B cell (primary cell): ENCODE measurements around the gene DQX1. TPM values are rescaled to one million over a fixed set of nuclear protein-coding genes. Genes with fewer than 3 reads are reported as not detected.

Experiments
- ATAC-seq: fragments of 200-7000 bp; cut with Tn5 transposase; one replicate; pipeline ENCODE4 v1.10.0; 2021; ENCODE audit warnings: low read depth, mild to moderate bottlenecking, moderate number of reproducible peaks, moderate library complexity
- CTCF ChIA-PET: fragments of 350-600 bp; sonication (Branson Sonifier 250); formaldehyde crosslinking; loops from one replicate; lab custom pipeline; 2021; ENCODE audit warnings: antibody characterized with exemption, inconsistent platforms; lab: Charles Lee
- POLR2A ChIA-PET: fragments of 350-600 bp; sonication (Branson Sonifier 250); formaldehyde crosslinking; loops from one replicate; lab custom pipeline; 2021; ENCODE audit warnings: antibody characterized with exemption; lab: Charles Lee
- DNase-seq: peaks from one replicate; pipeline ENCODE4 v3.0.0; 2013
- H2AFZ ChIP-seq: 2 replicates; pipeline ENCODE4 v1.6.1; 2012; ENCODE audit warnings: mild to moderate bottlenecking, low read depth, low read length; ENCODE audit not compliant: insufficient read depth, poor library complexity, severe bottlenecking
- H3K27ac ChIP-seq, 2 donors: 1 replicate in 1 of 2; 2 replicates in 1 of 2; pipeline ENCODE4 v1.5.1; 2012 to 2013; ENCODE audit warnings: low read length in 2 of 2, mild to moderate bottlenecking in 2 of 2, moderate library complexity in 1 of 2
- H3K27me3 ChIP-seq, 4 experiments: fragments of 200-600 bp in 1 of 4; sonication (generic) in 1 of 4; replicated peaks in 1 of 4; 1 replicate in 2 of 4; 2 replicates in 2 of 4; pipeline versions ENCODE4 v1.6.1 to v1.7.0; 2013 to 2016; ENCODE audit warnings: low read length in 3 of 4, mild to moderate bottlenecking in 2 of 4, mixed read lengths in 1 of 4, moderate library complexity in 1 of 4; ENCODE audit not compliant: insufficient read depth in 4 of 4, control insufficient read depth in 3 of 4; ENCODE audit errors: control extremely low read depth in 1 of 4
- H3K36me3 ChIP-seq, 2 experiments: replicated peaks in 1 of 2; 1 replicate in 1 of 2; 2 replicates in 1 of 2; pipeline versions ENCODE4 v1.6.1 to v1.7.1; 2013; ENCODE audit warnings: low read length in 1 of 2; ENCODE audit not compliant: insufficient read depth in 2 of 2, control insufficient read depth in 1 of 2; ENCODE audit errors: control extremely low read depth in 1 of 2, extremely low read depth in 1 of 2
- H3K4me1 ChIP-seq, 2 donors: fragments of 200-600 bp in 1 of 2; sonication (generic) in 1 of 2; 1 replicate in 1 of 2; 2 replicates in 1 of 2; pipeline versions ENCODE4 v1.5.1 to v1.6.1; 2013 to 2017; ENCODE audit warnings: low read length in 2 of 2; ENCODE audit not compliant: control insufficient read depth in 2 of 2, insufficient read depth in 2 of 2
- H3K4me2 ChIP-seq: replicated peaks from 2 replicates; pipeline ENCODE3; 2012; ENCODE audit warnings: mild to moderate bottlenecking, low read depth, low read length; ENCODE audit not compliant: poor library complexity, severe bottlenecking
- H3K4me3 ChIP-seq, 5 experiments: fragments of 200-600 bp in 1 of 5; sonication (generic) in 1 of 5; 1 replicate in 3 of 5; 2 replicates in 2 of 5; pipeline versions ENCODE4 v1.5.1 to v1.7.0; 2011 to 2016; ENCODE audit warnings: low read length in 4 of 5, mild to moderate bottlenecking in 4 of 5, low read depth in 2 of 5, control low read depth in 1 of 5, moderate library complexity in 1 of 5; ENCODE audit not compliant: insufficient read depth in 1 of 5; ENCODE audit errors: control extremely low read depth in 1 of 5, extremely low read depth in 1 of 5
- H3K79me2 ChIP-seq: fragments of 200-600 bp; sonication (generic); one replicate; pipeline ENCODE4 v1.6.0; 2016; ENCODE audit warnings: low read length; ENCODE audit not compliant: control insufficient read depth, insufficient read depth
- H3K9ac ChIP-seq: fragments of 200-600 bp; sonication (generic); 2 replicates; pipeline ENCODE4 v1.6.1; 2017; ENCODE audit warnings: mild to moderate bottlenecking, low read length, moderate library complexity
- H3K9me3 ChIP-seq, 3 donors: one replicate each; pipeline versions ENCODE4 v1.6.1 to v1.7.1; 2013; ENCODE audit warnings: low read length in 2 of 3; ENCODE audit not compliant: control insufficient read depth in 2 of 3, insufficient read depth in 1 of 3; ENCODE audit errors: control extremely low read depth in 1 of 3
- H4K20me1 ChIP-seq: 2 replicates; pipeline ENCODE4 v1.6.0; 2012; ENCODE audit warnings: mild to moderate bottlenecking, low read length; ENCODE audit not compliant: insufficient read depth, control insufficient read depth, poor library complexity, severe bottlenecking
- H3K27ac Mint-ChIP-seq: one replicate; pipeline ENCODE4 v1.8.0; 2021; ENCODE audit warnings: mixed read lengths
- H3K27me3 Mint-ChIP-seq: one replicate; pipeline ENCODE4 v1.8.0; 2021; ENCODE audit warnings: mixed read lengths
- H3K4me1 Mint-ChIP-seq: one replicate; pipeline ENCODE4 v1.8.0; 2021; ENCODE audit warnings: mixed read lengths
- H3K4me3 Mint-ChIP-seq: one replicate; pipeline ENCODE4 v1.8.0; 2021; ENCODE audit warnings: mixed read lengths
- H3K9me3 Mint-ChIP-seq: one replicate; pipeline ENCODE4 v1.8.0; 2022; ENCODE audit warnings: mixed read lengths; ENCODE audit not compliant: insufficient read depth
- EZH2 ChIP-seq: IDR thresholded peaks from 2 replicates; pipeline ENCODE4 v1.6.1; 2012; ENCODE audit warnings: borderline replicate concordance, low read depth, mild to moderate bottlenecking, moderate library complexity, low read length; ENCODE audit not compliant: insufficient read depth, poor library complexity, severe bottlenecking
- WGBS: methylation state at CpG from one replicate; pipeline ENCODE4 v1.1.5; 2013; ENCODE audit warnings: missing lambda C conversion rate; ENCODE audit not compliant: insufficient coverage; 5-methylcytosine and 5-hydroxymethylcytosine counted together
- intact Hi-C: fragments of 100-400 bp; cut with micrococcal nuclease; formaldehyde crosslinking; loops from one replicate; pipeline ENCODE4 v1.10.0; 2022
- polyA plus RNA-seq: library from polyadenylated mRNA; depleted of rRNA; stranded (reverse); fragments of >200 nt; gene quantifications from 2 replicates; pipeline ENCODE4 v1.2.3, GENCODE V29; 2012
- total RNA-seq, 2 donors: library from RNA; stranded (reverse); fragments of 120-200 nt in 1 of 2; gene quantifications; 1 replicate in 1 of 2; 2 replicates in 1 of 2; pipeline versions ENCODE4 v1.2.3 to v1.2.4, GENCODE V29; 2013 to 2022
- TF ChIP-seq, protein P1 (sequence below): fragments of 200-600 bp; IDR thresholded peaks from one replicate; pipeline ENCODE4 v1.8.0; 2022; ENCODE audit warnings: antibody characterized with exemption, mild to moderate bottlenecking

DQX1 gene
- total and polyA plus RNA-seq, 2 donors (not counting 1 experiment from before 2014, with no cell fraction given) = 0.46 to 0.57 TPM

DNA sequence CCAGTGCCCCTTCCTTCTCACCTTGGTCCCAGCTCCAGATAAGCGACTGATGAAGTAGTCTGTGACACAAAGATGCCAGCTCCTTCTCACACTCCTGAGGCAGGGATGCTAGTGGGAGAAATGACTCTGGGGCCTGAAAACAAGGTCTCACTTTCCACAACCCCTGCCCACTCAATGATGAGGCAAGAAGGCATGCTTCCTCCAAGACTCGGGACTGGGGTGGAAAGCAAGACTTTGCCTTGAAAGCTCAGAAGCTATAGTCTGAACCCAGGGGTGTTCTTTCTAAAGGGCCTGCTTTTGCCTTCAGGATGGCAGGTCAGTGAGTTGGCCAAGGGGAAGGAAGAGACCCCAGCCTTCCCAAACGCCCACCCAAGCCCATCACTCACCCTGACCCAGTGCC is 44.6 kb downstream of the DQX1 start:
- no peak for DNase-seq
- ChIA-PET CTCF (interaction anchor here (0.9 to 7.1 kb wide), 10 partner anchors 9 to 106 kb away, joined by 3 to 149 read pairs (median 10); partner anchors contain the start of genes AUP1, HTRA2, INO80B and MRPL53), POLR2A (interaction anchor here (0.8 to 3.8 kb wide), 5 partner anchors 9 to 48 kb away, joined by 3 to 56 read pairs (median 19); partner anchors contain the start of genes AUP1, HTRA2, INO80B and MOGS)
- no peak overlapping the region for H3K27ac Mint-ChIP-seq
- Histone ChIP-seq H4K20me1 (peaks cover 33% of the 10 kb centered on the region), H3K27ac (peak overlapping the region in 1 of 2 donors; percentile 84), H3K9me3 (no peaks in the 10 kb centered on the region), H3K36me3 (peaks cover 0 to 25% of the 10 kb centered on the region in 2 experiments), H3K79me2 (peaks cover 67% of the 10 kb centered on the region), H3K27me3 (no peaks in the 10 kb centered on the region), H3K9ac (peak overlapping the region; percentile 91), H3K4me2 (peak overlapping the region; percentile 90), H2AFZ (no peak overlapping the region), H3K4me1 (peaks cover 21 to 29% of the 10 kb centered on the region in 2 donors), H3K4me3 (peak overlapping the region in 3 of 5 experiments; percentile 87 to 96 (median 88))
- intact Hi-C loops = no loop called here
- no peaks in the 10 kb centered on the region for H3K27me3 Mint-ChIP-seq
- peak overlapping the region; percentile 100 for H3K4me3 Mint-ChIP-seq
- no CpG with 5 or more reads among the region's 3 CpGs for WGBS
- ATAC-seq = no peak
- peaks cover 34% of the 10 kb centered on the region for H3K4me1 Mint-ChIP-seq
- H3K9me3 Mint-ChIP-seq = no peaks in the 10 kb centered on the region
- TF ChIP-seq, protein P1, sequence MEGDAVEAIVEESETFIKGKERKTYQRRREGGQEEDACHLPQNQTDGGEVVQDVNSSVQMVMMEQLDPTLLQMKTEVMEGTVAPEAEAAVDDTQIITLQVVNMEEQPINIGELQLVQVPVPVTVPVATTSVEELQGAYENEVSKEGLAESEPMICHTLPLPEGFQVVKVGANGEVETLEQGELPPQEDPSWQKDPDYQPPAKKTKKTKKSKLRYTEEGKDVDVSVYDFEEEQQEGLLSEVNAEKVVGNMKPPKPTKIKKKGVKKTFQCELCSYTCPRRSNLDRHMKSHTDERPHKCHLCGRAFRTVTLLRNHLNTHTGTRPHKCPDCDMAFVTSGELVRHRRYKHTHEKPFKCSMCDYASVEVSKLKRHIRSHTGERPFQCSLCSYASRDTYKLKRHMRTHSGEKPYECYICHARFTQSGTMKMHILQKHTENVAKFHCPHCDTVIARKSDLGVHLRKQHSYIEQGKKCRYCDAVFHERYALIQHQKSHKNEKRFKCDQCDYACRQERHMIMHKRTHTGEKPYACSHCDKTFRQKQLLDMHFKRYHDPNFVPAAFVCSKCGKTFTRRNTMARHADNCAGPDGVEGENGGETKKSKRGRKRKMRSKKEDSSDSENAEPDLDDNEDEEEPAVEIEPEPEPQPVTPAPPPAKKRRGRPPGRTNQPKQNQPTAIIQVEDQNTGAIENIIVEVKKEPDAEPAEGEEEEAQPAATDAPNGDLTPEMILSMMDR = no peak
- TF ChIP-seq EZH2 = no peak

DNA sequence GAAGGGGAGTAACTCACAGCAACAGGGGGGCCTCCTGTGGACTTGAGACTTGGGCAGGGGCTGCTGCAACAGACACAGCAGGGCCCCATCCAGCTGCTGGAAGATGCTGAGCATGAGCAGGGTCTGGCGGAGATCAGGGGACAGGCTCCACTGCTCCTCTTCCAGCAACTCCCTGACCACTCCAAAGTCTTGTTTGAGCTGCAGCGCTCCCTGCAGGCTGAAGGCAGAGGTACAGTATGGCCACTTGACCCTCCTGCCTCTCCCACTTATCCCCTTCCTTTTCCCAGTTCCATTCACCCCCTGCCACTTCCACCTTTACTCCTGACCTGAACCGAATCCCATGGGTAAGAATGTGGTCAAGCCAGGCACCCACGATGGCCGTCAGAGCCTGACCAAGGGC is 51.1 kb downstream of the DQX1 start:
- H3K27ac Mint-ChIP-seq = no peak overlapping the region
- no peak overlapping the region for H3K4me2 ChIP-seq
- no peak for TF ChIP-seq EZH2
- TF ChIP-seq, protein P1 = no peak
- H3K79me2 ChIP-seq = peaks cover 20% of the 10 kb centered on the region
- no peaks in the 10 kb centered on the region for H3K9me3 Mint-ChIP-seq
- peaks cover 0 to 27% of the 10 kb centered on the region in 2 experiments for H3K36me3 ChIP-seq
- H4K20me1 ChIP-seq = no peaks in the 10 kb centered on the region
- H3K4me1 Mint-ChIP-seq = peaks cover 22% of the 10 kb centered on the region
- H2AFZ ChIP-seq = no peak overlapping the region
- no peaks in the 10 kb centered on the region for H3K27me3 Mint-ChIP-seq
- H3K4me1 ChIP-seq = peaks cover 16 to 22% of the 10 kb centered on the region in 2 donors
- no peak overlapping the region for H3K4me3 ChIP-seq
- intact Hi-C loops = no loop called here
- CTCF ChIA-PET = interaction anchor here (1.2 to 1.9 kb wide), 3 partner anchors 28 to 113 kb away, joined by 4 to 7 read pairs (median 5); partner anchors contain the start of gene PCGF1
- DNase-seq = no peak
- no peaks in the 10 kb centered on the region for H3K27me3 ChIP-seq
- WGBS = 96% methylated on average over 5 of the region's 5 CpGs
- H3K9me3 ChIP-seq = peaks cover 0 to 5% (median 0%) of the 10 kb centered on the region in 3 donors
- no peak overlapping the region for H3K4me3 Mint-ChIP-seq
- no peak for ATAC-seq
- no peak overlapping the region for H3K9ac ChIP-seq
- POLR2A ChIA-PET = interaction anchor here (4.1 kb wide), 2 partner anchors 7 to 17 kb away, joined by 36 to 63 read pairs; partner anchors contain the start of genes CCDC142, TTC31 and WBP1
- H3K27ac ChIP-seq = no peak overlapping the region
